ELF-1 (cell line): ENCODE results near the gene PLXNC1.

ENCODE experiments used
- DNase-seq: peaks from one replicate; pipeline ENCODE4 v3.0.0-alpha.2; 2016; ENCODE audit warnings: low read depth, low spot score

PLXNC1 gene

DNA sequence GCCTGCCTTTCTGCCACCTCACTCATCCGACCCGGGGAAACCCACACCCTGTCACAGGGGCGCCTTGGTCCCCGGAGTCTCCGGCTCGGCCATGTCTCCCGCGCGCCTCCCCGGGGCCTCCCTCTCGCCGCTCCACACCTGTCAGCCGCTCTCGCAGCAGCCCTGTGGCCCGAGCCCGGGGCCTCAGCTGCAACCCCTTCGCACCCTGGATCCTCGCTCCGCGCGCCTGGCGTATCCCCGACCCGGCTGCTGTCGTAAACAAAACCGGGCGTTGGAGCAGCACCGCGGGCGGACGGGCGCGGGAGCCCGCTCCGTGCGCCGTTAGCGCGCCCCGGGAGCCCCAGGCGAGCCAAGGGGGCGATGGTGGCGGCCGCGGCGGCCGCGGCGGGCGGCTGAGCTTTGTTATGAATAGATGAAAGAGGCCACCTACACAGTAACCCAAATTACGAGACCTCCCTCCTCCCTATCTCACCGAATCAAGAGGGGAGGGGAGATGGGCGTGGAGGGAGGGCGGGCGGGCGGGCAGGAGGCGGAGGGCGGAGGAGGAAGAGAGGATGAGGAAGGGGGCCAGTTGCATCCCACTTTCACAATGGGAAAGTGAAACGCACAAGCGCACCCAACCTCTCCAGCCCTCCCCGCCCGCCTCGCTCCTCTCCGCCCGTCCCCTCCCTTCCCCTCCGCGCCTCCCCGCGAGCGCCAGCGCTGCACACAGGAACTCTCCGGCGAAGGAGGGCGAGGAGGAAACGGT, at the start of gene PLXNC1:
PLXNC1 (plus strand) TSS at position 587 of the 748 bp plus-strand sequence. CDS start 395 bp downstream, outside the sequence.
- peak; percentile 20 for DNase-seq

DNA sequence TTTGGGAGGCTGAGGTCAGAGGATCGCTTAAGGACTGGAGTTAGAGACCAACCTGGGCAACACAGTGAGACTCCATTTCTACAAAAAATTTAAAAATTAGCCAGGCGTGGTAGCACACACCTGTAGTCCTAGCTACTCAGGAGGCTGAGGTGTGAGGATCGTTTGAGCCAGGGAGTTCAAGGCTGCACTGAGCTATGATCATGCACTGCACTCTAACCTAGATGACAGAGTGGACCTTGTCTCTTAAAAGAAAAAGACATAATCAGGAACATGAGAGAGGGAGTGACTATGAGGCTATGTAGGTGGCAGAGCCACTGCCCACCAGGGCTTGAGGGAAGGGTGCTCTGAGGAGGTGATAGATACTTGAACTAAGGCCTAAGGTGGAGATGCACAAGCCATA, 49.2 kb upstream of the PLXNC1 start:
- no peak for DNase-seq

DNA sequence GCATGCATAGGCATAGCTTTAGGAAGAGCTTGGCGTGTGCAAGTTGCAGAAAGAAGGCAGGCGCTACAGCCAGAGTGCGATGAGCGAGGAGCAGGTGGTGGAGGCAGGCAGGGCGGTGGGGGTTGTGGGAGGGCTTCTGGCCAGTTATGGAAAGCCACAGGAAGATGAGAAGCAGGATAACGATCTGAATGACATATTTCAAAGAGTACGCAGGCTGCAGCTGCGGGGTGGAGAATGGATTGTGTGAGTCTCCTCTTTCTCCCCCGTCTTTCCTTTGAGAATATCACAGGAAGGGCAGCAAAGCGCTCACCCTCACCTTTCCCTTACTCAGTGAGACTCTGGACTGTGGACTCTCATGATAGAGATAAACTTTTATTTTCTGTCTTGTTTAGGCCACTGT, 48.7 kb upstream of the PLXNC1 start:
- no peak for DNase-seq

GRCh38 chr12:94100211-94100627, 48.2 kb upstream of the PLXNC1 start:
- DNase-seq = no peak

DNA sequence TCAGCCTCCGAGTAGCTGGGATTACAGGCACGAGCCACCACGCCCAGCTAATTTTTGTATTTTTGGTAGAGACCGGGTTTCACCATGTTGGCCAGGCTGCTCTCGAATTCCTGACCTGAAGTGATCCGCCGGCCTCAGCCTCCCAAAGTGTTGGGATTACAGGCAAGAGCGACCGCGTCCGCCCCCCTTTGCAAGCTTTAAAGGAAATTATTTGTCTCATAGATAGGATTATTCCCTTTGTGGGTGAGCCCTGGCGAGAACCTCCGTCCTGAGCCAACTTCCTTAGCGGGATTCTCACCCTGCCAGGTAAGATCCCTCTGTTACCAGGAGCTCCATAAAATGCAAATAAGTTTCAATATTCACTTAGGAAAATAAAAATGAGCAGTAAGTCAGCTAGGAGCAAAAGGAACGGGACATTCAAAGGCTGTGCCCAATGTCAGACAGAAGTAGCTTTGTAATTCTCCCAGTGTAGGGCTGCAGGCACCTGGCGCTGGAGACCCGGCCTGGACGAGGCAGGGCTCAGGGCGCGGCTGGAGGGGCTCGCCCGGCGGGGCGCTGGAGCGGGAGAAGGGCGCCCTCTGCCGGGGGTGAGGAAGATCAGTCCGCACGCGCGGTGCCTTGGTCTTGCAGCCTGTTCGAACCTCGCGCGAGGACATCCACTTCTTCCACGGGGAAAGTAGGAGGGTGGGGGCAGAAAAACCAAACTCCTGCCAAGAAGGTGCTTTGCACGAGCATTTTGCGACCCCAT, 47.2 kb upstream of the PLXNC1 start:
- DNase-seq = peak; percentile 83

DNA sequence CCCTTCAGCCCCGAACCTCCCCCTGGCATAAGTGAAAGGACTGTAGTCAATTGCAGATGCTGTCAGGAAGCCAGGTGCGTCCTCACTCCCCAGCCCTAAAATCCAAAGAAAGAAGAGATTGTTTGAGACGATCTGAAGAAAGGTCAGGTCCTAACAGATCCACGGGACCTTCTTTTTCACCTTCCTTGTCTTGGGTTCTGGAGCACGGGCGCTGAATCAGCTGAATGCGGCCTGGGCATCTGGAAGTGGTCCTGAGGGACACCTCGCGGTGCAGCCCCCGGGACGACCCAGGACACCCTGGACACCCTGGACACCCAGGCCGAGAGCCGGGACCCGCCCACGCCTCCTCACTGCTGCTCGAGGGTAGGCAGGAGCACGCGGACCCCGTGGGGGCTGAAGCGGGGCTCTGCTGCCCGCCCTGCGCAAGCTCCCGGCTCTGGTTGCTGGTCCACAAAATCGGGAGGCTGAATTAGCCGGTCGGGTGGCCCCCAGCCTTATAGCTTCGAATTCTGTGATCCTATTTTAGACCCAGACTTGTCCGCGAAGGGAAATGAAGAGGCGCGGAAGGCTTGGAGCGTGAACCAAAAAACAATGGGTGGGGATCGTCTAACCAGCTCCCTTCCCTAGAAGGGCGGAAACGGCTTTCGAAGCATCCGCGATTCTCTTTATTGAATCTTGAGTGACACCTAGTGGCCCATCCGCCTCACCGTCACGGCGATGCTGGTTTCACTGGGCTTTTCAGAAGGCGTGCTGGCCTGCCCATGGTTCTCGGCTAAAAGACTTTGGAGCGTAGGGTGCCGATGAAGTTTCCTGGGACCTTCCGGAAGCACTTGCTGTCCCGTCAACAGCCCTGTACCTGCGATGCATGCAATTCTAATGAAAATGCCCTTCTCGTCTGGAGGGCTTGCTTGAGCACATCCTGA, 46.4 kb upstream of the PLXNC1 start:
- peak; percentile 92 for DNase-seq

- no peak for DNase-seq
Observed at GRCh38 chr12:94103986-94104385, 44.4 kb upstream of the PLXNC1 start.

- no peak for DNase-seq
Observed at GRCh38 chr12:94107910-94108309, 40.5 kb upstream of the PLXNC1 start.

DNA sequence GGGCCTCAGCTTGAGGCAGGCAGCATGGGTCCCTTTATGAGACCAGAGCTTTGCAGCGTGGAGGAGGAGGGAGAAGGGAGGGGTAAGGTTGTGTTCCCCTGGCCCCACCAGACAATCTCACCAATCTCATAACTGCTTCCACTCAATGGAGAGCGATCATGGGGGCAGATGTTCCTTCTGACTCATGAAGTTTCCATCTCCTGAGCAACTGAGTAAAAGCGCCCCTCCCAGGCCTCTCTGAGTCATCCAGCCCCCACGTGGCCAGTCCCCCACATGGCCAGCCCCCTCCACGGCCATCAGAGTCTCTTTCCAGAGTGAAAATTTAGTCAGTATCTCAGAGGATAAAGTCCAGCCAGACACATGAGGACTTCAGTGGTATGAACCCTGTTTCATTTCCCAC, 39.2 kb upstream of the PLXNC1 start:
- no peak for DNase-seq

GRCh38 chr12:94110258-94110657, 38.1 kb upstream of the PLXNC1 start:
- DNase-seq = no peak

DNA sequence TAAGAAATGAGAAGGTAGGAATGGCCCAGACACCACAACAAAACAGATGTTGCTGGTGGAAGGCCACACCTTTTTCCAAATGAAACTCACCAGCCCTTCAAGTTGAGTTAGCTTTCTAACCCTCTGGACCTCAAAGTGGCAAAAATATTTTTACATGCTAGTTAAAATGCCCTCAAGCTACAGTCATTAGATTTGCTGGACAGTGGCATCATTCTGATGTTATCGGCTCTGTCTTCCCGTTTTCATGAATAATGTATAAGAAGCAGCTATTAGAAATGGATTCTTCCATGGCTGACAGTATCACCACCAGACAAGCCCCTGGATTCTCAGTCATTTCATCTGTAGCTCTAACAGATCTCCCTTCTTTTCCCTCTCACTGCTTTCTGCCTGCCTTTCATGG, 37.1 kb upstream of the PLXNC1 start:
- DNase-seq = no peak

DNA sequence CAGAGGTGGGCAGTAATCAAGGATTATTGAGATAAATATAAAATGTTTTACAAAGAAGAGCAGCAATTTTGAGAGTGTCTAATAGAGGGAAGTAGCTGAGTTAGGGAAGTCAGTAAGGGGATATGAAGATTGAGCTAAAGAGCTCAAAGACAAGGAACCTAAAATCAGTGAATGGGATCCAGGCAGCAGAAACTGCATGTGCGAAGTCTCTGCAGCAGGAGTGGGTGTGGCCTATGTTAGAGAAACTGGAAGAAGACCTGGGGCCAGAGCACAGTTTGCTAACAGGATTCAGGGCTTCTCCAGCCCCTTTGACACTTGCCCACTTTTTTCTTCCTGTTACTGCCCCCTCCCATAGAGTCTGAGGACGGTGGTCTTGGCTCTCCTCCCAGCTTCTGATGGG, 36.3 kb upstream of the PLXNC1 start:
- DNase-seq = no peak

GRCh38 chr12:94114166-94114565, 34.2 kb upstream of the PLXNC1 start:
- DNase-seq = no peak

DNA sequence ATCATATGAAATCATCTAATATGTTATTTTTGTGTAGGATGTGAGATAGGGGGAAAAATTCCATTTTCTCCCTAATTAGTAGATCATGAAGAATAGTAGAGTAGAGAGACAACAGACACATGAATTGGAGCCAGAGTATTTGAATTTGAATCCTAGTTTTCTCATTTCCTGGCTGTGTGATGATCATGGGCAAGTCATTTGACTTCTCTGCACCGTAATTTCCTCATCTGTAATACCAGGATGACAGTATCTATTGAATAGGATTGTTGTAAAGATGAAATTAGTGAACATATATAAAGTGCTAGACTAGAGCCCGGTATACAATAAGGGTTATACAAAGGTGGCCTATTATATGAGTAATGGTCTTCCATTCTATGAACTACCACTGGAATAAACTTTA, 32.2 kb upstream of the PLXNC1 start:
- no peak for DNase-seq

GRCh38 chr12:94121886-94122285, 26.5 kb upstream of the PLXNC1 start:
- no peak for DNase-seq

- no peak for DNase-seq
Observed at GRCh38 chr12:94122591-94122990, 25.8 kb upstream of the PLXNC1 start.

DNA sequence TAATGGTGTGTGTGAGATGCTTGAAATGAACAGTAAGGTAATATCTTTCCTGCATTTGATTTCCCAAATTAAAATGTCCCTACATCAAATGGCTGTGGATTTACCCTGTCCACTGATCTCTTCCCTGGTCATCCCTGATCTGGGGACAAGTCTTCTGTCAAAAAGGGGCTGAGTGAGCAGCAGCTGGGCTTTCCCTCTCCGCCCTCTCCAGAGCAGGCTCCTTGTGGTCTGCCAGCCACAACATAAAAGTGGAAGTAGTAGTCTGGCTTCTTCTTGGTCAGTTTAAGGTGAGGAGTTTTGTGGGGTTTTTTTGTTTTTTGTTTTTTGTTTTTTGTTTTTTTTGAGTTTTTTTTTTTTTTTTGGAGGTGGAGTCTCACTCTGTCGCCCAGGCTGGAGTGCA, 25.2 kb upstream of the PLXNC1 start:
- DNase-seq = no peak

- DNase-seq = no peak
Observed at GRCh38 chr12:94126067-94126466, 22.3 kb upstream of the PLXNC1 start.

- no peak for DNase-seq
Observed at GRCh38 chr12:94127239-94128131, 20.9 kb upstream of the PLXNC1 start.

DNA sequence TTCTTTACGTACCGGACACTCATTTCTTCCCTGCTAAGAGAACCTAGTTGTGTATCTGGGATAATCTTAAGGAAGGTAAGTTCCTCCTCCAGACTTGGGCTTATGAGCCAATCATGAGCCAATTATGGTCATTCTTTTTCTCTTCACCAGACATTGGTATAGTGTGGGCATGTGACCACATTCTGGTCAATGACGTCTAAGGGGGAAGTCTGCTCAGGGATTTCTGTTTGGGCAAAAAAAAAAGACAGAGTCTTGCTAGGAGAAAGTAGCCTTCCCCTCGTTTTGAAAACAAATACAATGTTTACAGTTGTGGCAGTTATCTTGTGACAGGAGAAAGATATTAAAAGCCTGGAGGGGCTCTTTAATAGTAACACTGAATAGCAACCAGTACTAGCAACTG, 20.1 kb upstream of the PLXNC1 start:
- DNase-seq = no peak
